ENCODE data around the gene AFAP1.

The AFAP1 gene

GRCh38 chr4:7710576-7711306 lies 228.9 kb downstream of the AFAP1 start:
- no peak for DNase-seq

GRCh38 chr4:7710126-7710525 lies 229.5 kb downstream of the AFAP1 start:
- no peak for DNase-seq

- DNase-seq: no peak
Observed at GRCh38 chr4:7709431-7709830, 230.2 kb downstream of the AFAP1 start.

- DNase-seq: no peak
Observed at GRCh38 chr4:7708981-7709380, 230.7 kb downstream of the AFAP1 start.

Measured in activated naive CD4-positive, alpha-beta T cell (primary cell).